Lower lobe of right lung (tissue), 2 donors: Measurements from ENCODE around the gene KSR2. TPM values are rescaled to one million over a fixed set of nuclear protein-coding genes. Genes with fewer than 3 reads are reported as not detected.

Source experiments
- ATAC-seq, 2 donors: fragments of 200-7000 bp; cut with Tn5 transposase; one replicate each; pipeline ENCODE4 v1.9.1; 2020 to 2022; ENCODE audit warnings: mild to moderate bottlenecking in 2 of 2, moderate library complexity in 2 of 2
- DNase-seq: peaks from one replicate; pipeline ENCODE4 v3.0.0-alpha.2; 2020
- H3K27ac ChIP-seq: fragments of 200-600 bp; one replicate; pipeline ENCODE4 v1.8.0; 2022
- H3K27me3 ChIP-seq: fragments of 200-600 bp; one replicate; pipeline ENCODE4 v1.8.0; 2022; ENCODE audit warnings: low read depth
- H3K36me3 ChIP-seq: fragments of 200-600 bp; one replicate; pipeline ENCODE4 v1.8.0; 2022; ENCODE audit warnings: mild to moderate bottlenecking
- H3K4me1 ChIP-seq: fragments of 200-600 bp; one replicate; pipeline ENCODE4 v1.8.0; 2022
- H3K4me3 ChIP-seq: fragments of 200-600 bp; one replicate; pipeline ENCODE4 v1.8.0; 2022; ENCODE audit warnings: mild to moderate bottlenecking
- H3K9me3 ChIP-seq: fragments of 200-600 bp; one replicate; pipeline ENCODE4 v1.8.0; 2022
- CTCF ChIP-seq: fragments of 200-600 bp; IDR thresholded peaks from one replicate; pipeline ENCODE4 v1.8.0; 2022; ENCODE audit warnings: antibody characterized with exemption, mild to moderate bottlenecking
- intact Hi-C: fragments of 100-400 bp; cut with DNase I; formaldehyde crosslinking; loops from one replicate; pipeline ENCODE4 v1.11.0; 2022
- total RNA-seq: library from RNA; stranded (reverse); fragmentation: NEBNext Ultra II Directional; extraction: Animal tissue kit (Norgen Biotek cat#: 25700); gene quantifications from one replicate; pipeline ENCODE4 v1.2.1, GENCODE V29; 2021
- donor health status: DM: no; HTN: yes; CAD: no; lungs with severe emphysema.

The KSR2 gene
- total RNA-seq, 1 donor from 2014 or later: 1.0 TPM

- ATAC-seq: no peak
- Histone ChIP-seq H3K4me1 (no peaks in the 10 kb centered on the region), H3K9me3 (no peaks in the 10 kb centered on the region), H3K4me3 (no peak overlapping the region), H3K27me3 (no peaks in the 10 kb centered on the region), H3K27ac (no peak overlapping the region), H3K36me3 (no peaks in the 10 kb centered on the region)
- intact Hi-C loops: no loop called here
- no peak for DNase-seq
- no peak for TF ChIP-seq CTCF
Observed at GRCh38 chr12:117599849-117600248, 368.9 kb downstream of the KSR2 start.

- DNase-seq: no peak
- Histone ChIP-seq H3K9me3 (no peaks in the 10 kb centered on the region), H3K27me3 (no peaks in the 10 kb centered on the region), H3K36me3 (no peaks in the 10 kb centered on the region), H3K4me3 (no peak overlapping the region), H3K27ac (no peak overlapping the region), H3K4me1 (no peaks in the 10 kb centered on the region)
- intact Hi-C loops: no loop called here
- TF ChIP-seq CTCF: no peak
- no peak for ATAC-seq
Observed at GRCh38 chr12:117596968-117597367, 371.8 kb downstream of the KSR2 start.

GRCh38 chr12:117595751-117596150, 373.0 kb downstream of the KSR2 start:
- Histone ChIP-seq H3K4me3 (no peak overlapping the region), H3K4me1 (no peaks in the 10 kb centered on the region), H3K9me3 (no peaks in the 10 kb centered on the region), H3K27ac (no peak overlapping the region), H3K36me3 (no peaks in the 10 kb centered on the region), H3K27me3 (no peaks in the 10 kb centered on the region)
- intact Hi-C loops: no loop called here
- ATAC-seq (no peak), DNase-seq (no peak)
- TF ChIP-seq CTCF: no peak

- Histone ChIP-seq H3K36me3 (no peaks in the 10 kb centered on the region), H3K4me1 (no peaks in the 10 kb centered on the region), H3K27ac (no peak overlapping the region), H3K4me3 (no peak overlapping the region), H3K9me3 (no peaks in the 10 kb centered on the region), H3K27me3 (no peaks in the 10 kb centered on the region)
- TF ChIP-seq CTCF: no peak
- DNase-seq (no peak), ATAC-seq (no peak)
- intact Hi-C loops: no loop called here
Observed at GRCh38 chr12:117594481-117594880, 374.3 kb downstream of the KSR2 start.

- Histone ChIP-seq H3K4me3 (no peak overlapping the region), H3K27ac (no peak overlapping the region), H3K9me3 (no peaks in the 10 kb centered on the region), H3K27me3 (no peaks in the 10 kb centered on the region), H3K4me1 (no peaks in the 10 kb centered on the region), H3K36me3 (no peaks in the 10 kb centered on the region)
- no peak for TF ChIP-seq CTCF
- ATAC-seq (no peak), DNase-seq (no peak)
- intact Hi-C loops: no loop called here
Observed at GRCh38 chr12:117593815-117594400, 374.9 kb downstream of the KSR2 start.
